ENCODE measurements around the gene RNASE7.

The RNASE7 gene

DNA sequence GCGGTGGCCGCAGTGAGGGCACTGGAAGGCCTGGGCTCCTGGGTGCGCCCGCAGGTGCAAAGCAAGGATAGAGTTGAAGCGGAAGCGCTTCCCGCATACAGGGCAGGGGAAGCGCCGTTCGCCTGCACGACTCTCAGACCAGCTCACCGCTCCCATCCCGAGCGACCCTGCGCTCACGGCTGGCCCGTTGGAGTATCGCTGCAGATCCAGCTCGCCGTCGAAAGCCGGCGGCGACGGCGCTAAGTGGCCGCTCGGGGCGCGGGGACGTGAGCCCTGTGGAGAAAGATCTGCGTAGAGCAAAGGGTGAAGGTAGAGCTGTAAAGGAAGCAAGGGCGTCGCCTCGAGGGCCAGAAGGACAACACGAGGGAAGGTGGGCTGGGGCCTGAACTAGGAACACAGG lies 50.9 kb downstream of the RNASE7 start:
- no peaks in the 10 kb centered on the region for H3K27me3 Mint-ChIP-seq
- H3K36me3 Mint-ChIP-seq = peaks cover 1% of the 10 kb centered on the region
- H3K27ac Mint-ChIP-seq = no peak overlapping the region
- H3K4me1 Mint-ChIP-seq = peaks cover 25% of the 10 kb centered on the region
- H3K9me3 Mint-ChIP-seq = no peaks in the 10 kb centered on the region
- H3K4me3 Mint-ChIP-seq = no peak overlapping the region
